Rectal smooth muscle tissue (tissue), 1 donor: ENCODE data around the gene SMIM35.
"Not testable (repeated sequence)": the region's sequence is repeated elsewhere in the genome, so short reads cannot be mapped to it uniquely, and the experiment has no call there.

Experiments
- H3K27ac ChIP-seq: one replicate; pipeline ENCODE4 v1.7.0; 2013; ENCODE audit warnings: low read depth, low read length, inconsistent platforms
- H3K27me3 ChIP-seq: one replicate; pipeline ENCODE4 v1.7.0; 2013; ENCODE audit warnings: low read length; ENCODE audit not compliant: control insufficient read depth, insufficient read depth
- H3K36me3 ChIP-seq: one replicate; pipeline ENCODE4 v1.7.0; 2013; ENCODE audit warnings: low read length; ENCODE audit not compliant: control insufficient read depth, insufficient read depth
- H3K4me1 ChIP-seq: one replicate; pipeline ENCODE4 v1.7.0; 2013; ENCODE audit warnings: low read length; ENCODE audit not compliant: control insufficient read depth, insufficient read depth
- H3K4me3 ChIP-seq: one replicate; pipeline ENCODE4 v1.7.0; 2013; ENCODE audit warnings: low read length
- H3K9ac ChIP-seq: one replicate; pipeline ENCODE4 v1.7.0; 2013; ENCODE audit warnings: low read length

Gene SMIM35

DNA sequence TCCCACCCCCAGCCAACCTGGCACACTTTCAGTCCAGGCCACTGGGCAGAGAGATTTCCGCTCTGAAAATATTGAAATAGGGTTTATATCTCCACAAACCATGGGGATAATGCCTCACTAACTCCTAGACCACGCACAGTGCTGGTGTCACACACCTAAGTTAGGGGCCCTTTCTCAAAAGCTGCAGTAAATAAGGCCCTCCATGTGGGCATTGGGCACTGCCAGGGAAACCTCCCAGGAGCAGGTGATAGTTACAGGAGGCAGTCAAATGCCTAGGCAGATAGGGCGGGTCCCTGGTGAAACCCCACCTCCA lies 103.6 kb downstream of the SMIM35 start:
- Histone ChIP-seq H3K27ac (no peak overlapping the region), H3K9ac (no peak overlapping the region), H3K4me3 (no peak overlapping the region), H3K4me1 (peaks cover 3% of the 10 kb centered on the region), H3K27me3 (no peaks in the 10 kb centered on the region), H3K36me3 (no peaks in the 10 kb centered on the region)

- no peak overlapping the region for H3K27ac ChIP-seq
Measured at GRCh38 chr11:117980720-117981119, 106.0 kb downstream of the SMIM35 start.

GRCh38 chr11:117980280-117980679 lies 106.5 kb downstream of the SMIM35 start:
- Histone ChIP-seq H3K9ac (no peak overlapping the region), H3K27me3 (no peaks in the 10 kb centered on the region), H3K27ac (no peak overlapping the region), H3K36me3 (no peaks in the 10 kb centered on the region), H3K4me3 (no peak overlapping the region), H3K4me1 (no peaks in the 10 kb centered on the region)

More at GRCh38 chr11:117980720-117981119, 106.0 kb downstream of the SMIM35 start:
- no peaks in the 10 kb centered on the region for H3K36me3 ChIP-seq
- H3K27me3 ChIP-seq, result no peaks in the 10 kb centered on the region
- H3K4me3 ChIP-seq, result no peak overlapping the region
- H3K9ac ChIP-seq, result no peak overlapping the region
- no peaks in the 10 kb centered on the region for H3K4me1 ChIP-seq

GRCh38 chr11:117979481-117980211 lies 107.1 kb downstream of the SMIM35 start:
- Histone ChIP-seq H3K27ac (no peak overlapping the region), H3K4me1 (no peaks in the 10 kb centered on the region), H3K4me3 (no peak overlapping the region), H3K36me3 (no peaks in the 10 kb centered on the region), H3K9ac (no peak overlapping the region), H3K27me3 (no peaks in the 10 kb centered on the region)

DNA sequence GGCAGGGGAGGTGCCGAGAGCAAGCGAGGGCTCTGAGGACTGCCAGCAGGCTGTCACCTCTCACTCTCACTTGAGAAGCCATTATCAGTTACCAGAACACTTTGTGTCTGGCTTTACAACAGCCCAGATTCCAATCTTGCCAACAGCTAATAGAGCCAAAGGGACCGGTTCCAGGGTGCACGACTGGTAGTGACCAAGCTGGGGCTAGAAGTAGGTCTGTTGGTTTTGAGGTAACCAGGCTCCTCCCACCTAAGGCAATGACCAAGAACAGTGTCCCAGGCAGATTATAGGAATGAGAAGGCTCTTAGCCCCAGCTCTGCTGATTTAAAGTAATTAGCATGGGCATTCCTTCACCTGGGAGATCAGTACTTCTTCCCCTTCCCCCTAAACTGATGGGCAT lies 107.8 kb downstream of the SMIM35 start:
- Histone ChIP-seq H3K4me3 (no peak overlapping the region), H3K4me1 (no peaks in the 10 kb centered on the region), H3K9ac (no peak overlapping the region), H3K27me3 (no peaks in the 10 kb centered on the region), H3K27ac (no peak overlapping the region), H3K36me3 (no peaks in the 10 kb centered on the region)

DNA sequence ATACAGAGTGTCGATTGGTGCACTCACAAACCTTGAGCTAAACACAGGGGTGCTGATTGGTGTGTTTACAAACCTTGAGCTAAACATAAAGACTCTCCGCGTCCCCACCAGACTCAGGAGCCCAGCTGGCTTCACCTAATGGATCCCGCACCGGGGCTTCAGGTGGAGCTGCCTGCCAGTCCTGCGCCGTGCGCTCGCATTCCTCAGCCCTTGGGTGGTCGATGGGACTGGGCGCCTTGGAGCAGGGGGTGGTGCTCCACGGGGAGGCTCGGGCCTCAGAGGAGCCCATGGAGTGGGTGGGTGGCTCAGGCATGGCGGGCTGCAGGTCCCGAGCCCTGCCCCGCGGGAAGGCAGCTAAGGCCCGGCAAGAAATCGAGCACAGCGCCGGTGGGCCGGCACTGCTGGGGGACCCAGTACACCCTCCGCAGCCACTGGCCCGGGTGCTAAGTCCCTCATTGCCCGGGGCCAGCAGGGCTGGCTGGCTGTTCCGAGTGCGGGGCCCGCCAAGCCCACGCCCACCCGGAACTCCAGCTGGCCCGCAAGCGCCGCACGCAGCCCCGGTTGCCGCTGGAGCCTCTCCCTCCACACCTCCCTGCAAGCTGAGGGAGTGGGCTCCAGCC lies 108.4 kb downstream of the SMIM35 start:
- H3K4me3 ChIP-seq, H3K36me3 ChIP-seq, H3K4me1 ChIP-seq, H3K27me3 ChIP-seq, H3K27ac ChIP-seq, H3K9ac ChIP-seq: not testable (repeated sequence)

- not testable (repeated sequence) for H3K9ac ChIP-seq, H3K4me3 ChIP-seq, H3K4me1 ChIP-seq, H3K27me3 ChIP-seq, H3K27ac ChIP-seq, H3K36me3 ChIP-seq
Measured at GRCh38 chr11:117977612-117978264, 109.0 kb downstream of the SMIM35 start.

DNA sequence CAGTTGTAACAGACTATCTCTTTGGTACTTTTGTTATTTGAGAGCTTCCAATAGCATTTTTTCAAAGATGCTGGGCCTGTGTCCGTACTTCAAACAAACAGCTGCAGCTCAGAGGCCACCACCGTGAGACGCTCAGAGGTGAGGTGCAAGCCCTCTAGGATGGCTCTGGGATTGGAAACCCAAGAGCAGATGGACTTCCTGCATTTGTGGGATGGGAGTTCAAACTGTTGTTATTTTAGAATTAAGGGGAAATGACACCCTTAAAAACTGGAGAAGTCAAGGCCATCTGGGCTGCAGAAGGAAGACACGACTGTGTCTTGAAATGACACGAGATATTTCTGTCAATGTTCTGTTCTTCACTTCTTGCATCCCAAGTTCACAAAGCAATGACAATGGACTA lies 109.7 kb downstream of the SMIM35 start:
- Histone ChIP-seq H3K27me3 (no peaks in the 10 kb centered on the region), H3K4me3 (no peak overlapping the region), H3K27ac (no peak overlapping the region), H3K4me1 (no peaks in the 10 kb centered on the region), H3K9ac (no peak overlapping the region), H3K36me3 (no peaks in the 10 kb centered on the region)

DNA sequence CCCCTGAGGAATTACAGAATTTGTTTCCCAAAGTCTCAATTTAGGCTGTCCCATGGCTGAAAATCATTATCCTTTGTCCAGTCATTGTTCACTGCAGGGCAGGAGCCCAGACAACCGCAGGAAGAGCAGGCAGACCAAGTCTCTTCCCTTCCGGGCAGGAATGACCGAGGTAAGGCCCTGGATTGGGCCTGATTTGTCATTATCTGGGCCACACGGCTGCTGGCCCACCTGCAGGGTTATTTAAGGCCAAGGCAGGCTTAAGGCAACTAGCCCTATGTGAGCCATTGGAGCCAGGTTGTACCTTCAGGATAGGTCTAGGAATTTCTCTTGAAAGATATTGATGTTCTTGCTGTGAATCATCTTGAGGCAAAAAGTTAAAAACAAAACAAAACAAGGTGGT lies 110.3 kb downstream of the SMIM35 start:
- Histone ChIP-seq H3K27me3 (no peaks in the 10 kb centered on the region), H3K4me3 (no peak overlapping the region), H3K27ac (no peak overlapping the region), H3K9ac (no peak overlapping the region), H3K36me3 (no peaks in the 10 kb centered on the region), H3K4me1 (no peaks in the 10 kb centered on the region)

DNA sequence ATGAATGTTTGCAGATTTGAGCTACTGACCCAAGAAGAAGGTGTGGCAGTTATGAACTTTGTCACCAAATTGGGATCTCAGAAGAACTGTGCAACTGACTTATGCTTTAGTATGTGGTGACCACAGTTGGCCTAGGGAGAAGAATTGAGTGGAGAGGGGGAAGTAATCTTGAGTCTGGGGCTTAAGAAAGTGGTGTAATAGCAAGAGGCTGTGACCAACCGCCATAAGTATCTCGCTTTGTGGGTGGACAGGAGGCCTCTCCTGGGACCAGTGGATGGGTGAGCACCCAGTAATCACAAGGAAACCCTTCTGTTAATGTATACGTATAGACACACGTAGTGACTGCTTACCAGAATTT lies 113.3 kb downstream of the SMIM35 start:
- H3K4me3 ChIP-seq, result no peak overlapping the region
- H3K9ac ChIP-seq, result no peak overlapping the region
- H3K36me3 ChIP-seq, result no peaks in the 10 kb centered on the region
- H3K27me3 ChIP-seq, result no peaks in the 10 kb centered on the region
- H3K4me1 ChIP-seq, result no peaks in the 10 kb centered on the region
- H3K27ac ChIP-seq, result no peak overlapping the region

- Histone ChIP-seq H3K9ac (no peak overlapping the region), H3K36me3 (no peaks in the 10 kb centered on the region), H3K27me3 (no peaks in the 10 kb centered on the region), H3K4me1 (no peaks in the 10 kb centered on the region), H3K27ac (no peak overlapping the region), H3K4me3 (no peak overlapping the region)
Measured at GRCh38 chr11:117972629-117973502, 113.9 kb downstream of the SMIM35 start.

- Histone ChIP-seq H3K27ac (no peak overlapping the region), H3K4me1 (no peaks in the 10 kb centered on the region), H3K4me3 (no peak overlapping the region), H3K9ac (no peak overlapping the region), H3K36me3 (no peaks in the 10 kb centered on the region), H3K27me3 (no peaks in the 10 kb centered on the region)
Measured at GRCh38 chr11:117972044-117972443, 114.7 kb downstream of the SMIM35 start.
